ENCODE results near the gene LELP1.

Gene LELP1

GRCh38 chr1:153203130-153203529 is at the start of gene LELP1:
Gene LELP1, plus strand, starts transcription at chr1:153203430. Its CDS starts 1,278 bp downstream, at chr1:153204708.
- no peak for TF ChIP-seq RAD21 (IDR thresholded peaks at IDR 0.05; ENCODE audit: low read depth)
- TF ChIP-seq REST (IDR thresholded peaks at IDR 0.05; ENCODE audit: low read depth) = no peak
- TF ChIP-seq TAF1 (IDR thresholded peaks at IDR 0.05; ENCODE audit: low read depth) = no peak
- no peak for TF ChIP-seq MAX (IDR thresholded peaks at IDR 0.05)
- TF ChIP-seq USF1 (IDR thresholded peaks at IDR 0.05) = no peak
- no peak for TF ChIP-seq EGR1 (IDR thresholded peaks at IDR 0.05)
- TF ChIP-seq ZBTB7A (IDR thresholded peaks at IDR 0.05; ENCODE audit: low read depth) = no peak
- TF ChIP-seq FOXM1 (IDR thresholded peaks at IDR 0.05; ENCODE audit: borderline replicate concordance, low read depth) = no peak
- TF ChIP-seq YY1 (IDR thresholded peaks at IDR 0.05; ENCODE audit: low read depth) = no peak
- TF ChIP-seq CREB1 (IDR thresholded peaks at IDR 0.05; ENCODE audit: low read depth) = no peak
- no peak for TF ChIP-seq NFIC (IDR thresholded peaks at IDR 0.05)
- no peak for TF ChIP-seq TEAD4 (IDR thresholded peaks at IDR 0.05)
- TF ChIP-seq TCF12 (IDR thresholded peaks at IDR 0.05; ENCODE audit: low read depth) = no peak
- no peak for TF ChIP-seq CEBPB (IDR thresholded peaks at IDR 0.05)
- no peak for TF ChIP-seq EP300 (IDR thresholded peaks at IDR 0.05; ENCODE audit: borderline replicate concordance)

- TF ChIP-seq EGR1 (IDR thresholded peaks at IDR 0.05) (no peak), TAF1 (IDR thresholded peaks at IDR 0.05; ENCODE audit: low read depth) (no peak), REST (IDR thresholded peaks at IDR 0.05; ENCODE audit: low read depth) (no peak), FOXM1 (IDR thresholded peaks at IDR 0.05; ENCODE audit: borderline replicate concordance, low read depth) (no peak), CEBPB (IDR thresholded peaks at IDR 0.05) (no peak), NFIC (IDR thresholded peaks at IDR 0.05) (no peak), MAX (IDR thresholded peaks at IDR 0.05) (no peak), EP300 (IDR thresholded peaks at IDR 0.05; ENCODE audit: borderline replicate concordance) (no peak), CREB1 (IDR thresholded peaks at IDR 0.05; ENCODE audit: low read depth) (no peak), ZBTB7A (IDR thresholded peaks at IDR 0.05; ENCODE audit: low read depth) (no peak), YY1 (IDR thresholded peaks at IDR 0.05; ENCODE audit: low read depth) (no peak), USF1 (IDR thresholded peaks at IDR 0.05) (no peak), TCF12 (IDR thresholded peaks at IDR 0.05; ENCODE audit: low read depth) (no peak), RAD21 (IDR thresholded peaks at IDR 0.05; ENCODE audit: low read depth) (no peak), TEAD4 (IDR thresholded peaks at IDR 0.05) (no peak)
Observed at GRCh38 chr1:153155541-153155940, 47.7 kb upstream of the LELP1 start.

GRCh38 chr1:153168686-153169085 is 34.5 kb upstream of the LELP1 start:
- TF ChIP-seq TAF1 (IDR thresholded peaks at IDR 0.05; ENCODE audit: low read depth) = no peak
- TF ChIP-seq YY1 (IDR thresholded peaks at IDR 0.05; ENCODE audit: low read depth) = no peak
- TF ChIP-seq NFIC (IDR thresholded peaks at IDR 0.05) = no peak
- TF ChIP-seq USF1 (IDR thresholded peaks at IDR 0.05) = no peak
- TF ChIP-seq MAX (IDR thresholded peaks at IDR 0.05) = no peak

GRCh38 chr1:153174624-153175023 is 28.6 kb upstream of the LELP1 start:
- TF ChIP-seq CEBPB (IDR thresholded peaks at IDR 0.05) (no peak), ZBTB7A (IDR thresholded peaks at IDR 0.05; ENCODE audit: low read depth) (no peak), MAX (IDR thresholded peaks at IDR 0.05) (no peak), NFIC (IDR thresholded peaks at IDR 0.05) (no peak), USF1 (IDR thresholded peaks at IDR 0.05) (no peak), CREB1 (IDR thresholded peaks at IDR 0.05; ENCODE audit: low read depth) (no peak), EGR1 (IDR thresholded peaks at IDR 0.05) (no peak), REST (IDR thresholded peaks at IDR 0.05; ENCODE audit: low read depth) (no peak), YY1 (IDR thresholded peaks at IDR 0.05; ENCODE audit: low read depth) (no peak)
